HCT116 (cell line): ENCODE results near the gene GCSAM. TPM values are rescaled to one million over a fixed set of nuclear protein-coding genes. Genes with fewer than 3 reads are reported as not detected.

Source experiments
- ATAC-seq: fragments of 200-7000 bp; cut with Tn5 transposase; 2 replicates; pipeline ENCODE4 v1.9.1; 2020; ENCODE audit warnings: mild to moderate bottlenecking, moderate library complexity
- BruUV-seq: library from RNA; stranded (reverse); fragments of 400-500 nt; replicated peaks from 2 replicates; lab custom pipeline; 2021; lab: Mats Ljungman, UMichigan
- CTCF ChIA-PET: fragments of 300-600 bp; sonication (Branson Sonifier 250); formaldehyde crosslinking; loops from one replicate; lab custom pipeline; 2021; ENCODE audit warnings: antibody characterized with exemption; lab: Charles Lee
- POLR2A ChIA-PET: fragments of 300-600, 350-600 bp; sonication (Branson Sonifier 250); formaldehyde crosslinking; loops from one replicate; lab custom pipeline; 2021; ENCODE audit warnings: antibody characterized with exemption; lab: Charles Lee
- RAD21 ChIA-PET, 2 experiments: fragments of 300-600 bp; sonication (Branson Sonifier 250); formaldehyde crosslinking; loops; one replicate each; lab custom pipeline; 2023; ENCODE audit warnings: low total read pairs in 2 of 2; ENCODE audit not compliant: uncharacterized antibody in 2 of 2, unreplicated experiment in 2 of 2, low non-redundant PET in 1 of 2; lab: Charles Lee
- DNase-seq: peaks from one replicate; pipeline ENCODE4 v3.0.0-alpha.2; 2010; ENCODE audit warnings: low read depth, low spot score
- H2AFZ ChIP-seq: fragments of 200-600 bp; shearing (Covaris generic), sonication (generic); 2 replicates; pipeline ENCODE4 v1.6.1; 2017; ENCODE audit warnings: low read depth, mixed run types, mixed read lengths, antibody characterized with exemption, low read length; ENCODE audit not compliant: poor library complexity, severe bottlenecking
- H3K27ac ChIP-seq: 2 replicates; pipeline ENCODE4 v1.5.1; 2012; ENCODE audit warnings: low read depth, low read length
- H3K27me3 ChIP-seq: fragments of 200-600 bp; sonication (generic); 2 replicates; pipeline ENCODE4 v1.6.1; 2016; ENCODE audit warnings: mixed run types, low read length, mixed read lengths; ENCODE audit not compliant: insufficient read depth
- H3K36me3 ChIP-seq, 2 experiments: fragments of 200-500 bp in 1 of 2; fragments of 200-600 bp in 1 of 2; sonication (Bioruptor generic) in 1 of 2; sonication (generic) in 1 of 2; 2 replicates each; pipeline versions ENCODE4 v1.5.1 to v1.6.1; 2014 to 2016; ENCODE audit warnings: low read length in 2 of 2, inconsistent platforms in 1 of 2, mixed read lengths in 1 of 2, mixed run types in 1 of 2; ENCODE audit not compliant: insufficient read depth in 2 of 2, control insufficient read depth in 1 of 2
- H3K4me1 ChIP-seq, 2 experiments: fragments of 200-600 bp in 1 of 2; sonication (generic) in 1 of 2; 2 replicates each; pipeline versions ENCODE4 v1.5.1 to v1.6.1; 2012 to 2017; ENCODE audit warnings: low read length in 2 of 2, inconsistent platforms in 1 of 2, mild to moderate bottlenecking in 1 of 2, mixed read lengths in 1 of 2, mixed run types in 1 of 2, moderate library complexity in 1 of 2; ENCODE audit not compliant: insufficient read depth in 2 of 2, control insufficient read depth in 1 of 2
- H3K4me2 ChIP-seq: fragments of 200-600 bp; sonication (generic); 2 replicates; pipeline ENCODE4 v1.6.1; 2017; ENCODE audit warnings: mixed run types, low read length, mixed read lengths
- H3K4me3 ChIP-seq, 2 experiments: fragments of 200-600 bp in 1 of 2; sonication (generic) in 1 of 2; replicated peaks in 1 of 2; 2 replicates each; pipeline ENCODE4 v1.5.1; 2011 to 2016; ENCODE audit warnings: low read length in 2 of 2, control low read depth in 1 of 2, low read depth in 1 of 2, mild to moderate bottlenecking in 1 of 2, mixed read lengths in 1 of 2, mixed run types in 1 of 2
- H3K79me2 ChIP-seq: fragments of 200-600 bp; sonication (generic); 2 replicates; pipeline ENCODE4 v1.6.1; 2017; ENCODE audit warnings: mild to moderate bottlenecking, mixed run types, low read length, moderate library complexity, mixed read lengths; ENCODE audit not compliant: insufficient read depth
- H3K9ac ChIP-seq: fragments of 200-600 bp; sonication (generic); 2 replicates; pipeline ENCODE4 v1.6.1; 2016; ENCODE audit warnings: low read length, mixed read lengths
- H3K9me2 ChIP-seq: fragments of 200-600 bp; sonication (generic), shearing (Covaris generic); 2 replicates; pipeline ENCODE4 v1.6.1; 2017; ENCODE audit warnings: mixed run types, mild to moderate bottlenecking, moderate library complexity; ENCODE audit not compliant: insufficient read depth
- H3K9me3 ChIP-seq, 2 experiments: fragments of 200-500 bp in 1 of 2; fragments of 200-600 bp in 1 of 2; sonication (Bioruptor generic) in 1 of 2; sonication (generic) in 1 of 2; 2 replicates each; pipeline ENCODE4 v1.6.1; 2014 to 2017; ENCODE audit warnings: low read length in 2 of 2, mixed read lengths in 2 of 2, inconsistent platforms in 1 of 2, low read depth in 1 of 2, mild to moderate bottlenecking in 1 of 2, mixed run types in 1 of 2, moderate library complexity in 1 of 2; ENCODE audit not compliant: control insufficient read depth in 1 of 2, insufficient read depth in 1 of 2
- H4K20me1 ChIP-seq: fragments of 200-600 bp; sonication (generic), shearing (Covaris generic); 2 replicates; pipeline ENCODE4 v1.6.1; 2017; ENCODE audit warnings: mixed run types, mild to moderate bottlenecking, moderate library complexity; ENCODE audit not compliant: insufficient read depth
- CTCF ChIP-seq, 3 experiments: fragments of 200-600 bp in 1 of 3; sonication (generic) in 1 of 3; IDR thresholded peaks in 2 of 3; conservative IDR thresholded peaks in 1 of 3; 2 replicates each; pipeline ENCODE4 v1.5.1; 2012 to 2017; ENCODE audit warnings: low read depth in 2 of 3, low read length in 2 of 3, antibody characterized with exemption in 1 of 3, borderline replicate concordance in 1 of 3, control low read depth in 1 of 3, mild to moderate bottlenecking in 1 of 3, mixed read lengths in 1 of 3, mixed run types in 1 of 3, moderate library complexity in 1 of 3; ENCODE audit not compliant: insufficient read depth in 1 of 3
- EGR1 ChIP-seq: IDR thresholded peaks from 2 replicates; pipeline ENCODE4 v1.6.1; 2012; ENCODE audit warnings: low read depth
- ELF1 ChIP-seq: IDR thresholded peaks from 2 replicates; pipeline ENCODE4 v1.6.1; 2012; ENCODE audit warnings: low read depth, borderline replicate concordance
- EZH2 ChIP-seq: fragments of 200-600 bp; sonication (generic); IDR thresholded peaks from 2 replicates; pipeline ENCODE4 v1.6.1; 2017; ENCODE audit warnings: antibody characterized with exemption, mixed run types
- RAD21 ChIP-seq: IDR thresholded peaks from 2 replicates; pipeline ENCODE4 v1.6.1; 2012; ENCODE audit warnings: low read depth, mild to moderate bottlenecking
- REST ChIP-seq: IDR thresholded peaks from 2 replicates; pipeline ENCODE4 v1.6.1; 2012; ENCODE audit warnings: low read depth
- SIN3A ChIP-seq: IDR thresholded peaks from 2 replicates; pipeline ENCODE4 v1.6.1; 2012; ENCODE audit warnings: low read depth
- ZBTB33 ChIP-seq: IDR thresholded peaks from 2 replicates; pipeline ENCODE4 v1.6.1; 2011; ENCODE audit warnings: mild to moderate bottlenecking, low read length, moderate library complexity; ENCODE audit not compliant: insufficient replicate concordance; ENCODE audit errors: extremely low read depth
- ZFX ChIP-seq: fragments of 450-650 bp; IDR thresholded peaks from 2 replicates; pipeline ENCODE4 v1.6.1; 2017
- ZNF274 ChIP-seq: fragments of 200-500 bp; sonication (Bioruptor generic); IDR thresholded peaks from 2 replicates; pipeline ENCODE4 v1.6.1; 2014; ENCODE audit warnings: mild to moderate bottlenecking, low read depth, low read length, inconsistent platforms
- intact Hi-C: fragments of 100-400 bp; cut with micrococcal nuclease; formaldehyde crosslinking; loops from 2 replicates; pipeline ENCODE4 v1.10.0; 2022
- total RNA-seq: library from RNA; stranded (reverse); gene quantifications from one replicate; pipeline ENCODE4 v1.2.1, GENCODE V29; 2021; ENCODE audit not compliant: unreplicated experiment

The GCSAM gene
- total RNA-seq, 1 experiment from 2014 or later = not detected

- Histone ChIP-seq H3K36me3 (peaks cover 0 to 4% of the 10 kb centered on the region in 2 experiments; a peak in 1 of 4 replicates), H3K4me3 (no peak overlapping the region), H2AFZ (no peak overlapping the region), H4K20me1 (no peaks in the 10 kb centered on the region), H3K9ac (no peak overlapping the region), H3K79me2 (peaks cover 62% of the 10 kb centered on the region), H3K9me3 (no peaks in the 10 kb centered on the region), H3K27ac (no peak overlapping the region), H3K9me2 (no peaks in the 10 kb centered on the region), H3K4me1 (peaks cover 6 to 22% of the 10 kb centered on the region in 2 experiments), H3K4me2 (no peak overlapping the region), H3K27me3 (no peaks in the 10 kb centered on the region)
- ChIA-PET RAD21 (no interaction called here), POLR2A (no interaction called here), CTCF (interaction anchor here (2.8 kb wide), 1 partner anchor 15 kb away, joined by 15 read pairs; no protein-coding TSS in a partner anchor)
- DNase-seq (no peak), ATAC-seq (no peak)
- intact Hi-C loops = no loop called here
- TF ChIP-seq CTCF (IDR thresholded peaks at IDR 0.05 in 2 of 3, conservative IDR thresholded peaks at IDR 0.05 in 1 of 3; ENCODE audit: borderline replicate concordance in 1 of 3, insufficient read depth in 1 of 3, low read depth in 2 of 3, low read length in 2 of 3) = no peak
- TSS peak; percentile 19 for BruUV-seq
Measured at GRCh38 chr3:112096176-112096575, 36.9 kb downstream of the GCSAM start.

GRCh38 chr3:112095731-112096130, 37.3 kb downstream of the GCSAM start:
- Histone ChIP-seq H3K4me2 (no peak overlapping the region), H3K36me3 (peaks cover 0 to 4% of the 10 kb centered on the region in 2 experiments; a peak in 1 of 4 replicates), H3K4me1 (peaks cover 10 to 27% of the 10 kb centered on the region in 2 experiments), H3K9me2 (no peaks in the 10 kb centered on the region), H3K27me3 (no peaks in the 10 kb centered on the region), H2AFZ (no peak overlapping the region), H3K9ac (no peak overlapping the region), H3K4me3 (no peak overlapping the region), H3K9me3 (no peaks in the 10 kb centered on the region), H3K79me2 (peaks cover 66% of the 10 kb centered on the region), H4K20me1 (no peaks in the 10 kb centered on the region), H3K27ac (no peak overlapping the region)
- no peak for ATAC-seq
- DNase-seq = no peak
- ChIA-PET RAD21 (no interaction called here), POLR2A (no interaction called here), CTCF (interaction anchor here (2.8 kb wide), 1 partner anchor 16 kb away, joined by 15 read pairs; no protein-coding TSS in a partner anchor)
- intact Hi-C loops = no loop called here
- BruUV-seq = no TSS peak
- no peak for TF ChIP-seq REST
- no peak for TF ChIP-seq ZFX
- TF ChIP-seq ZBTB33 = no peak
- no peak for TF ChIP-seq RAD21
- no peak for TF ChIP-seq ELF1
- TF ChIP-seq SIN3A = no peak
- TF ChIP-seq ZNF274 = no peak
- no peak for TF ChIP-seq EZH2
- no peak for TF ChIP-seq EGR1
